Eye (tissue), 1 donor: Measurements from ENCODE around the gene RANBP3.
"Not testable (repeated sequence)": the region's sequence is repeated elsewhere in the genome, so short reads cannot be mapped to it uniquely, and the experiment has no call there.

Experiments used
- DNase-seq: peaks from one replicate; pipeline ENCODE4 v3.0.0-alpha.2; 2015

The RANBP3 gene

GRCh38 chr19:5899728-5900526, 78.0 kb downstream of the RANBP3 start:
- no peak for DNase-seq

- no peak for DNase-seq
These were observed 80.6 kb downstream of the RANBP3 start for GRCh38 chr19:5897189-5897969.

- DNase-seq = no peak
These were observed 81.4 kb downstream of the RANBP3 start for GRCh38 chr19:5896365-5897076.

GRCh38 chr19:5895890-5896289, 82.0 kb downstream of the RANBP3 start:
- no peak for DNase-seq

DNA sequence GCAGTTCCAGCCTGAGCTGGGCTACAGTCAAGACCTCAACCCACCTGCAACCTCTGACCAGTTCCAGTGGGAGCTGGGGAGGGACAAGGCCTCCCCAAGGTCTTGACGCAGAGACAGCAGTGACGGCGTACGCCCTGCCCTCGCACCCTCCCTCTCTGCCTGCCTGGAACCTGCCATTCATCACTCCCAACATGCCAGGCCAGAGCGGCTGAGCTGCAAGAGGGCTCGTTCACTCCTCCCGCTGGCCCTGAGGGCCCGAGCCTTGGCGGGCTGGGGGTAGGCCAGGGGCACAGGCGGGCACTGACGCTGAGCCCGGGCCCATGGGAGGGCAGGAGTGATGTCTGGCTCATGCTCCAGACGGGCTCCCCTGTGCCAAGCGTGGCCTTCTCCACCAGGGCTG, 82.5 kb downstream of the RANBP3 start:
- no peak for DNase-seq

GRCh38 chr19:5894704-5895349, 83.1 kb downstream of the RANBP3 start:
- no peak for DNase-seq

GRCh38 chr19:5893907-5894703, 83.8 kb downstream of the RANBP3 start:
- no peak for DNase-seq

- DNase-seq = no peak
These were observed 84.5 kb downstream of the RANBP3 start for GRCh38 chr19:5893296-5893903.

- DNase-seq = no peak
These were observed 85.1 kb downstream of the RANBP3 start for GRCh38 chr19:5892772-5893275.

GRCh38 chr19:5891938-5892771, 85.8 kb downstream of the RANBP3 start:
- DNase-seq = peak; percentile 62

DNA sequence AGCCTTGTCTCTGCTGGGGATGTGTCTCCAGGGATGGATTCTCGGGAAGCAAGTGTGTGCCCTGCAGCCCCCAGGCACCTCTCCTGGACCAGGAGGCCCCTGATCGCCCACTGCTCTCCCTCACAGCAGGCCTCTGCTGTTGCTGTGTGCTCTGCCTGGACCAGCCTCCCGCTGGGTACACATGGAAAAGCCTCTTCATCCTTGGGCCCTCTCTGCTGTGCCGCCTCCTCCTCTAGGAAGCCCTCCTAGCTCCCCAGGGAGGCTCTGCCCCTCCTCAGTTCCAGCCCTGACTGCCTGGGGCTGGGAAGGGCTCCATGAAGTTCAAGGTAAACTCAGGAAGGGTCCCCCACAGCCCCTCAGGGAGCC, 86.4 kb downstream of the RANBP3 start:
- no peak for DNase-seq

DNA sequence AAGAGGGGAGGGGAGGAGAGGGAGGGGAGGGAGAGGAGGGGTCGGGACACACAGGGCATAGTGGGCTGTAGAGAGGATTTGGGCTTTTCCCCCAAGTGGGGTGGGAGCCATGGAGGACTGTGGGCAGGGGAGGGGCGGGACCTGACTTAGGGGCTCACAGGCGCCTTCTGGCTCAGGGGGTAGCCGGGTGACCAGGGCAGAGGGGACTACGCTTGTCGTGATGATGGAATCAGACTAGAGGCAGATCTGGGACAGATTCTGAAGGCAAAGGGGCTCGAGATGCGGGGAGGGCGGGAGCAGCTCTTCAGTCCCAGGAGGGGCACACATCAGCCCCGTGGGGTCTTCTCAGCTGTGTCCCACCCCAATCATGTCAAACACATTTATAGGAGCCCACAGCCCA, 87.8 kb downstream of the RANBP3 start:
- DNase-seq = no peak

GRCh38 chr19:5889288-5889971, 88.5 kb downstream of the RANBP3 start:
- no peak for DNase-seq

DNA sequence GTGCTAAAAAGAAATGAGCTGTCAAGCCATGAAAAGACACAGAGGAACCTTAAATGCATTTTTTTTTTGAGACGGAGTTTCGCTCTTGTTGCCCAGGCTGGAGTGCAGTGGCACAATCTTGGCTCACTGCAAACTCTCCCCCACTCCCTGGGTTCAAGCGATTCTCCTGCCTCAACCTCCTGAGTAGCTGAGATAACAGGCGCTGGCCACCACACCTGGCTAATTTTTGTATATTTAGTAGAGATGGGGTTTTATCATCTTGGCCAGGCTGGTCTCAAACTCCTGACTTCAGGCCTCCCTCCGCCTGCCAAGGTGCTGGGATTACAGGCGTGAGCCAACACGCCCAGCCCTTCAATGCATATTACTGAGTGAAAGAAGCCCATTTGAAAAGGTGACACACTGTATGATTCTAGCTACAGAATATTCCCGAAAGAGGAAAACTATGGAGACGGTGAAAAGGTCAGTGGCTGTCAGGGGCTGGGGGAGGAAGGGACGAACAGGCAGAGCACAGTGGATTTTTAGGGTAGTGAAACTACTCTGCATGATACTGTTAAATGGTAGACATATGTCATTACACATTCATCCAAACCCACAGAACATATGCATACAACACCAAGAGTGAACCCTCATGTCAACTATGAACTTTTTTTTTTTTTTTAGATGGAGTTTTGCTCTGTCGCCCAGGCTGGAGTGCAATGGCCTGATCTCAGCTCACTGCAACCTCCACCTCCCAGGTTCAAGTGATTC, 93.7 kb downstream of the RANBP3 start:
- DNase-seq = not testable (repeated sequence)

GRCh38 chr19:5883157-5883873, 94.6 kb downstream of the RANBP3 start:
- not testable (repeated sequence) for DNase-seq

DNA sequence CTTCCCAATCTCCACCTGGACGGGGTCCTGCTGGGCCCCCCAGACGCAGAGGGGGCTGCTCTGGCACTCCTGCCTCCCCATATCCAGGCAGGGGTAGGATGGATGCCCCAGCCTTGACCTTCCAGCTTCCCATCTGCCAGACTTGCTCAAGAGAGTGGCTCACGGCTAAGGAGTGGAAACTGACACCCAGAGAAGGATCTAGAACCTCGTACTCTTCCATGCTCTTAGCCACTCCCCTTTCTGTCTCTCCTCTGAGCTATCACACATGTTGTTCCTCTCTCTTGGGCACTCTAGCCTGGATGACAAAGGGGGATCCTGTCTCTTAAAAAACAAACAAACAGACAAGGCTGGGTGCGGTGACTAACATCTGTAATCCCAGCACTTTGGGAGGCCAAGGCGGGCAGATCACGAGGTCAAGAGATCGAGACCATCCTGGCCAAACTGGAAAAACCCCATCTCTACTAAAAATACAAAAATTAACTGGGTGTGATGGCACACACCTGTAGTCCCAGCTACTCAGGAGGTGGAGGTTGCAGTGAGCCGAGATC, 95.4 kb downstream of the RANBP3 start:
- DNase-seq = no peak

DNA sequence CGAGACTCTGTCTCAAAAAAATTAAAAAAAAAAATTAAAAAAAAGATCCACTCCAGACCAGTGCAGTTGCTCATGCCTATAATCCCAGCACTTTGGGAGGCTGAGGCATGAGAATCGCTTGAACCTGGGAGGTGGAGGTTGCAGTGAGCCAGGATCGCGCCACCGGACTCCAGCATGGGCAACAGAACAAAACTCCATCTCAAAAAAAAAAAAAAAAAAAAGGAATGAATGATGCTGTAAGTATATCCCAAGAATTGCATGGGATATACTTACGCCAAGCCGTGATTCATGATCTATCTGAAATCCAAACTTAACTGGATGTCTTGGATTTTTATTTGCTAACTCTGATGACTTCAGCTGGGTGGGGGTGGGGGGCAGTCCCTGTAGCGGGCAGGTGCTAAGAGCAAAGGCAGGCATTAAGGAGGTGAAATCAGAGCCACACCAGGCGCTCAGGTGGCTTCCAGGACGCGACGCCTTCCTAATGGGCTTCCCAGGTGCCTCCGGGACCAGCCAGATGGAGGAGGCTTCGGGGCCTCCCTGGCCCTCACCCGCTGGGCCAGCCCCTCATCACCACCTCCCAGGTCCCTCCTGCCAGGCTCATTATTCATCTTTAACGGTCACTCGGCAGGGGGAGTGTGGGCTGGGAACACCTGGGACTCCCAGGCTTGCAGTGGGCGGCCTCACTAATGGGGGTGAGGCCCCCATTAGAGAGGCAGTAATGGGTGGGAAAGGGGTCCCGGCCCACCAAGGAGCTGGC, 96.2 kb downstream of the RANBP3 start:
- DNase-seq = no peak
